ENCODE measurements around the gene NBPF4.
"Not testable (repeated sequence)": the region's sequence is repeated elsewhere in the genome, so short reads cannot be mapped to it uniquely, and the experiment has no call there.

NBPF4 gene

GRCh38 chr1:108209456-108210108 lies 34.3 kb downstream of the NBPF4 start:
- no peak for DNase-seq (ENCODE audit: low spot score)

GRCh38 chr1:108208724-108209446 lies 35.0 kb downstream of the NBPF4 start:
- DNase-seq (ENCODE audit: low spot score): no peak

- DNase-seq (ENCODE audit: low spot score): not testable (repeated sequence)
Measured at GRCh38 chr1:108203582-108203981, 40.3 kb downstream of the NBPF4 start.

GRCh38 chr1:108201687-108202086 lies 42.2 kb downstream of the NBPF4 start:
- no peak for DNase-seq (ENCODE audit: low spot score)

GRCh38 chr1:108200687-108201051 lies 43.2 kb downstream of the NBPF4 start:
- peak; percentile 79 for DNase-seq (ENCODE audit: low spot score)

GRCh38 chr1:108199781-108200686 lies 43.8 kb downstream of the NBPF4 start, which contains the start of gene SLC25A24:
Gene SLC25A24, minus strand, starts transcription at chr1:108200343. Its CDS starts 205 bp downstream, at chr1:108200138.
- peak; percentile 91 for DNase-seq (ENCODE audit: low spot score)

GRCh38 chr1:108199201-108199691 lies 44.6 kb downstream of the NBPF4 start:
- peak; percentile 23 for DNase-seq (ENCODE audit: low spot score)

- DNase-seq (ENCODE audit: low spot score): no peak
Measured at GRCh38 chr1:108194051-108194450, 49.8 kb downstream of the NBPF4 start.

- no peak for DNase-seq (ENCODE audit: low spot score)
Measured at GRCh38 chr1:108193333-108193732, 50.5 kb downstream of the NBPF4 start.

- DNase-seq (ENCODE audit: low spot score): no peak
Measured at GRCh38 chr1:108192581-108192980, 51.3 kb downstream of the NBPF4 start.

- no peak for DNase-seq (ENCODE audit: low spot score)
Measured at GRCh38 chr1:108190686-108191416, 53.0 kb downstream of the NBPF4 start.

GRCh38 chr1:108190001-108190634 lies 53.8 kb downstream of the NBPF4 start:
- DNase-seq (ENCODE audit: low spot score): no peak

GRCh38 chr1:108188801-108189200 lies 55.1 kb downstream of the NBPF4 start:
- DNase-seq (ENCODE audit: low spot score): no peak

- no peak for DNase-seq (ENCODE audit: low spot score)
Measured at GRCh38 chr1:108182959-108183700, 60.7 kb downstream of the NBPF4 start.

- DNase-seq (ENCODE audit: low spot score): no peak
Measured at GRCh38 chr1:108179018-108179417, 64.9 kb downstream of the NBPF4 start.

All from AG08395 (cell line).